Activated CD4-positive, alpha-beta T cell treated with anti-CD3 and anti-CD28 coated beads, Interleukin-2, amount 50 U/mL, for 48 hours (primary cell): Measurements from ENCODE around the gene ERCC2.

Experiments
- DNase-seq, 2 experiments: peaks; one replicate each; pipeline ENCODE4 v3.0.0-alpha.2; 2020

Gene ERCC2

DNA sequence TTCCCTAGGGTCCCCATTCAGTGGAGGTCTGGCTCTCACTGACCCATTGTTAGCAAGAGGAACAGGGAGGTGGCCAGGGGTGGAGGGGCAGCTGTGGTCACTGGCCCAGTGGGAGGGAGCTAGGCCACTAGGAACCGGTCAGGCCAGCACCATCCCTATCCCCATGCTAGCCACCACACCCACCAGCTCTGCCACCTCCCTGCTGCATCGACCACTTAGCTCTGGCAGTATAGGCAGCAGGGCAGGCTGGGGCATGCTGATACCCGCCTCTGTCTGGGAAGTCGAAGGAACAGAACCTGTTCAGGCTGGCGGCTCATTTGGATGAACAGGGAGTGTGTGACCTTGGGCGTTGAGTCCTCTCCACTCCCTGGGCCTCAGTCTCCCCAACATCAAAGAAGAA is 29.8 kb upstream of the ERCC2 start:
- no peak for DNase-seq

DNA sequence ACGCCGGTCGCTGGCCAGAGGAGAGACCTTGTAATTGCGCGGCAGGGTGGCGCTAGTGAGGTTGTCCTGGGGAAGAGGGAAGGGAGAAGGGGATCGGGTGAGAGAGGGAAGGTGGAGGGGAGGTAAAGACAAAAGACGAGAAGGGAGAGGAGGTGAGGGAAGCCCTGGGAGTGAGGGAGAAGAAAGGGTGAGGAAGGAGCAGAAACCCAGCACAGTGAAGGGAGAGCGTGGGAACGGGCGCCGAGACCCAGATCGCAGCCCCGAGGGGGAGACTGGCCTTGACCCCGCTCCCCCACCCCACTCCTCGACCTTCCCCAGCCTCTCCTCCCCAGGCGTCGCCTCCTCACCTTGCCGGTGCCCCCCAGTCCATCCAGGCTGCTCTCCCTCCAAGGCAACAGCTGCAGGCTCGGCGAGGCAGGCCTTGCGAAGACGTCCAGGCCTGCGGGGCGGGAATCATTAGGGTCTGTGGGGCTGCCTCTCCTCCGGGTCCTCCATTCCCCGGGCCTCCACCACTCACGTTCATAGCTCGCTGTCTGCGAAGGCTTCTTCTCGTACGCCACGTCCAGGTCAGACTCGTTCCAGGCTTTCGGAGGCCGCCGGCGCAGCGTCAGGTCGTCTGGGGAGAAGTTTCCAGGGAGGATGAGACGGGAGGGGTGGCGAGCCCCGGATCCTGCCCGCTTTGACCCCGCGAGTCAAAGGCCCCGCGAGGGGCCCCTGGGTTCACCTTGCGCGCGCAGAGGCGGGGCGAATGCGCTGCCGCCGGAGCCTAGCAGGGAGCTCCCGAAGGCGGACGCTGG is 25.6 kb upstream of the ERCC2 start:
- DNase-seq = no peak

DNA sequence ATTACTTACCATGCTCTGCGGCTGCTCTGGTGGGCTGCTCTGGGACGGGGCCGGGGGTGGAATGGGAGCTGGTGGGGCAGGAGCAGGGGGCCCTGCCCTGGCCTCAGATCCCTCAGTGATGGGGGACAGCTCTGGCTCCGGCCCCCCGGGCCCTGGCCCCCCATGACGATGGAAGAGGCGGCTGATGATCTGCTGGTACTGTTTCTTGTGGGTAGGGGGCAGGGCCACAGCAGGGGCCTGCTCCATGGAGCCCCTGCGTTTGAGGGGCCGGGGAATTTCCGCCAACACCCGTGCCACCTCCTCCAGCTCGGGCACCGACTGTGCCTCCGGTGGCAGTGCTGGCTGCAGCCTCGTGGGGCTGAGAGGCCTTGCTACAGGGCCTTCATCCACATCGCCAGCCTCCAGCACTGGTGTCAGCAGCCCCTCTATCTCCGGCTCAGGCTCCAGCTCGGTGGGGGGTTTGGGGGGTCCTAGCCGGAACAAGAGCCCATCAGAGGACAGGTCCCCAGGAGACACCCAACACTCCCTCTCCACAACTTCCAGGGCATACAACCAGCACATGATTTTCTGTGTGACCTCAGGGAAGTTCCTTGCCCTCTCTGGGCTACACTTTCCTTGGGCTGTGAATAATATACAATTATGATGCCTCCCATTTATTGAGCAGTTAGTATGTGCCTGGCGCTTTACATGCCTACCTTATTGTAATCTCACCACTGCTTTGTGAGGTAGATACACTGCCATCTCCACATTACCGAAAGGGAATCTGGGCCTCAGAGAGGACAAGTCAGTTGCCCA is 21.7 kb upstream of the ERCC2 start:
- no peak for DNase-seq

DNA sequence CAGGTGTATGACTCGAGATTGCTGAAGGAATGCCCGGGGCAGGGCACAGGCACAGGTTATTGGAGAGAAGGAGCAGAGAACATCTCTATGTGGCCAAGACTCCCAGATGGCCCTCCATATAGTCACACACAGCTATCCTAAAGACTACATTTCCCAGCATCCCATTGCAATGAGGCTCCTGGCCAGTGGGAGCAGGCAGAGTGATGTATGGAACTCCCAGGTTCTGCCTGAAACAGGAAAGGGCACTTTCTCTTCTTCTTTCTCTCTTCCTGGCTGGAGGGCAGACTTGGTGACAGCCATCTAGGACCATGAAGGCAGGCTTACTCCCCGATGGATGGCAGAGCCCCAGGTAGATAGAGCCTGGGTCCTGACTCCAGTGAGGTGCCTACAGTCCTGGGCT is 21.0 kb upstream of the ERCC2 start:
- DNase-seq = no peak

DNA sequence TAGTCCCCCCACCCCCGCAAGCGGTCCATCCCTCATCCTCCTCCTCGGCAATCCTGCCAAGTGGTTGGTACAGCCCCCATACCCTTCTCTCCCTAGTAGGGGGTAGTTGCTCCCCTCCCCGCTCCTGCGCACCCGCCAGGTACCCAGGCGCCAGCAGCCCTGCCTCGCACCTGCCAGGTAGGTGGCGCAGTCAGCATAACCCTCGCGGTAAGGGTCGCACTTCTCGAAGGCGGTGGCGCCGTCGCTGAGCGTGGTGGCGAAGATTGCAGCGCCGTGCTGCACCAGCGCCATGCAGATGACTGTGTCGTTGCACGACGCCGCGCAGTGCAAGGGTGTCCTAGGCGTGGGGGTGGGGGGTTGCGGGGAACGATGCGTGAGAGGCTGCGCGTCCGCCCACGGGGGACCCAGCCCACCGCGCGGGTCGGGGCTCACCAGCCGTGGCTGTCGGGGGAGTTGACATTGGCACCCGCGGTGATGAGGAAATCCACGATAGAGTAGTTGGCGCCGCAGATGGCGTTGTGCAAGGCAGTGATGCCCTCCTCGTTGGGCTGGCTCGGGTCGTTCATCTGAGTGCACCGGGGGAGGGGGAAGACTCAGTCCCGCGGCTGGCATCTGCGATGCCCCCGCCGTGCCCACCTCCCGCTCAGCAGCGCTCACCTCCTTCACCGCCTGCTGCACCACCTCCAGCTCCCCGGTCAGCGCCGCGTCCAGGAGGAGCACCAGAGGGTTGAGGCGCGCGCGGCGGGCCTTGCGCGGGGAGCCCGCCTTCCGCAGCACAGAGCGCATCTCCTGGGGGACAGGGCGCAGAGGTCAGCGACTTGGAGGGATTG is 15.2 kb upstream of the ERCC2 start:
- no peak for DNase-seq

DNA sequence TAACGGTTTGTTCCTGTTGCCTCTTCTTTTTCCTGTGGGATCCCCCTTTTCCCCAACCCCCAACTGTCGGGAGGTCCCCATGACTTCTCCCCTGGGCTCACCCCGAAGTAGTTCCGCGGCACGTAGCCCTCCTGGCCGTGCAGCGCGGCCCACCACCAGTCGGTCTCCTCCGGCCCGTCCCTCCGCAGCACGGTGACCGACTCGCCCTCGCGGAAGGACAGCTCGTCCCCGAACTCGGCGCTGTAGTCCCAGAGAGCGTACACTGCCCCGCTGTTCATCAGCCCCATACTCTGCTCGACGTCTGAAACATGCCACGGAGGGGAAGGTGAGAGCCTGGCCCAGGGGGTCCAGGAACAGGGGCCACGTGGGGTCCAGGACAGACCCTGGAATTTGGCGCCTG is 12.1 kb upstream of the ERCC2 start:
- no peak for DNase-seq

DNA sequence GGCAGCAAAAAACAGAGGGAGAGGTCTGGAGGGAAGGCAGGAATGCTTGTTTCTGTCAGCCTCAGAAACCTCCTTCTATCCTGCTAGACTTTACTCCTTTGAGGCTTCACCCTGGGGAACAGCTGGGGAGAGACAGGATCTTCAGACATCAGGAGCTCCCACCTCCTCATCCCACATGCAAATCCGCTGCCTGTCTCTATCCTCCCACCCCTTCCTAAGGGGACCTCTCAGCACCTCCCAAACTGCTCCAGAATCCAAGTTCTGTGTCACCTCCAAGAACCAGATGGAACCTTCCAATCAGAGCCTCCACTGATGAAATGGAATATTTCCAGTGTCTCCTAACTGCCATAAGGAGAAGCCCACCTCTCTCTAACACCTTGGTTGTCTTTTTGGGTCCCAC is 9.7 kb upstream of the ERCC2 start:
- no peak for DNase-seq

DNA sequence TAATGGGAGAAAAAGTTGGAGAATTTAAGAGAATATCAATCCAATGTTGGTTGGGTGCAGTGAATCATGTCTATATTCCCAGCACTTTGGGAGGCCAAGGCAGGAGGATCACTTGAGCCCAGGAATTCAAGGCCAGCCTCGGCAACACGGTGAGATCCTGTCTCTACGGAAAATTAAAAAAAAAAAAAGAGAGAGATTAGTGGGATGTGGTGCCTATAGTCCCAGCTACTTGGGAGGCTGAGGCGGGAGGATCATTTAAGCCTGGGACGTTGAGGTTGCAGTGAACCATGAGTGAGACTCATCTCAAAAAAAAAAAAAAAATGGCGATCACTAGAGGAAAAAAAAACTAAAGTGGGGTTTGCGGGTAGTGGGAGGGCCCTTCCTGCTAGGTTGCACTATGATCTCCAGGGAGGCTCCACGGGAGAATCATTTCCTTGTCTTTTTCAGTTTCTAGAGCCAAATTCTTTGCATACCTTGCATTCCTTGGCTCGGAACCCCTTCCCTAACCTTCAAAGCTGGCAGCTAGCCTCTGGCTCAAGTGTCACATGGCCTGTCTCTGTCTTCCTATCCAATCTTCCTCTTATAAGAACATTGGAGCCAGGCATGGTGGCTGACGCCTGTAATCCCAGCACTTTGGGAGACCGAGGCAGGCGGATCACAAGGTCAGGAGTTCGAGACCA is 5.8 kb upstream of the ERCC2 start:
- DNase-seq = no peak

DNA sequence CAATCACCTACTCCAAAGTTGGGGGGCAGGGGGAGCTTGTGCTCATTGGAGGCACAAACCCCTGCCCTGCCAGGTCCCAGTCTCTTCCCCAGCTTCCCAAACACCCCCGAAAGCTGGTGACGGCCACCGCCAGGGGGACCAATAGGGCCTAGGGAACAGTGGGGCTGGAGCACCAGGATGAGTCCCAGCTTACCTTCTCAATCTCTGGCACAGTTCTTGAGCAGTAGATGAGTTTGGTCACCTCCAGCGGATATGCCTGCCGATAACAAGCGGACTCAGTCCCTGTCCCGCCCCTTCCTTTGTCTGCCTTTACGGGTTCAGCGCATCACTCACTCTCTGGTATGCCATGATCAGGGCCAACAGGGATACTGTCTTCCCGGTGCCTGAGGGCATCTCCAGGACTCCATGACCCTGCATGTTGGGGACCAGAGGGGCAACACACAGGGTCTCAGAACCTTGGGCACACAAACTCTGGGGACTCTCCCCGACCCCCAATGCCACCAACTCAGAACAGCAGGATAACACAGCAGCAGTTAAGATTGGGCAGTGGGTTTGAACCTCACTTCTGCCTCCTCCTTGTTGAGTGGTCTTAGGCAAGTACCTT is 1.5 kb downstream of the ERCC2 start:
- no peak for DNase-seq

DNA sequence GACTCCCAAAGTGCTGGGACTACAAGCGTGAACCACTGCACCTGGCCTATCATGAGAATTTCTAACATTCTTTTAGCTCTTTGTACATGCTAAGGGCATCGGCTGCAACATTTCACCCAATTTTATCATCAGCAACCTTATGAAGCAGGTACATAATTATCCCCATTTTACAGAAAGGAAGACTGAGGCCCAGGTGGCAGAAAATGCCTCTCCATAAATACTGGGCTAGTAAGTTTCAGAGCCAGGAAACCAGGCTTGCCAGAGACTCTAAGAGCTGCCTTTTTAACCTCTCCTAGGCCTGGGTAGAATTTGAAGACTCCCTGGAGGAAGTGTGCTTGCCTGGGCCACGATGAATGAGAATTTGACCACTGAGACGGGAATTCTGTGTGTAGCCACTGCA is 2.2 kb downstream of the ERCC2 start:
- DNase-seq = no peak

DNA sequence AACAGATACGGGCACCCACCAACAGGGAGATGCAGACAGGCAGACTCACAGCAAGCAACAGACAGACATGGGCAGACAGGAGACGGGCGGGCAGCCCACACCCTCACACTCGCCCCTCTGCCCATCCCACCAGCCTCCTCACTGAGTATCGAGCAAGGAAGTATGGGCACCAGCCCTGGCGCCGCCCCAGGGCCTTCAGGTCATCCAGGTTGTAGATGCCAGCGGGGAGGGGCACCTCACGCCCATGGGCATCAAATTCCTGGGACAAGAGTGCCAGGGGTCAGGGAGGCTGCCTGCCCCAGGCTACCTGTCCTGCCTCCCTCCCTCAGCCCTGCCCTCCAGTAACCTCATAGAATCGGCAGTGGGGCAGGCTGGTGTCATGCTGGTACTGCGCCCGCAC is 5.7 kb downstream of the ERCC2 start:
- DNase-seq = no peak

DNA sequence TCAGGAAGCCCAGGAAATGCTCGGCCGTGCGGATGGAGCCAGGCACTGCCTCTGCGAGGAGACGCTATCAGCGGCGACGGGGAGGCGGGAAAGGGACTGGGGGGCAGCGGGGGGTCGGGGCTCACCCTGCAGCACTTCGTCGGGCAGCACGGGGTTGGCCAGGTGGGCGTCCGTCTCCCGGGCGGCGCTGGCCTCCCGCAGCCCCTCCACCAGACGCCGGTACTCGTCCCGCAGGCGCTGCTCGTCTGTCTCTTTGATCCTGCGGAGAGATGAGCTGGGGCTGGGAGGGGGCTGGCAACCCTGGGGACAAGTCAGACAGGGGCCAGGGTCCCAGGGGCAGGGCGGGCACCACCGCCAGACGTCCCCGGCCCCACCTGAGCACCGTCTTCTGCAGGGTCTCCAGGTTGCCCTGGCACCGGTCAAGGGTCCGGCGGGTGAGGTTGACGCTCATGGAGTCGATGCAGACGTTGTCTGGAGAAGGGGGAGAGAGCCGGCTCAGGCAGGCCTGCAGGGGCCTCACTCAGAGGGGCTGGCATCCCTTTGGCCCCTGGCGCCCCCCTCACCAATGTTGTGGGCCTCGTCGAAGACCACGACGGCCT is 6.4 kb downstream of the ERCC2 start:
- DNase-seq = no peak

DNA sequence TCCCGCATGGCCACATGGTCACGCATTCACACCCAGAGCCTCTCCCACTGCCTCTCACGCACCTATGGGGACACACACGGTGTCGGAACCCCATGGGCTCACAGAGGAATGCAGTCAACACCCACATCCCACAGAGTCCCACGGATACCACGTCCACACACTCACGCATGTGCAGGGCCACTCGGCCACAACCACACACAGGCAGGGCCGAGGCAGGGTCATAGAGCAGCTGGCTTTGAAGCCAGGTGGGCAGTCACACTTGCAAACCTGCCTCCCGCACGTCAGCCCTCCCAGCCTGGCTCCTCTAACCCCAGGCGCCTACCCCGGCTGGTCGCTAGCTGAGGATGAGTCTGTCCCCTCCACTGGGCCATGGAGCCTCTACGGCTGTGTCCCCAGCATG is 8.1 kb downstream of the ERCC2 start:
- DNase-seq = no peak

DNA sequence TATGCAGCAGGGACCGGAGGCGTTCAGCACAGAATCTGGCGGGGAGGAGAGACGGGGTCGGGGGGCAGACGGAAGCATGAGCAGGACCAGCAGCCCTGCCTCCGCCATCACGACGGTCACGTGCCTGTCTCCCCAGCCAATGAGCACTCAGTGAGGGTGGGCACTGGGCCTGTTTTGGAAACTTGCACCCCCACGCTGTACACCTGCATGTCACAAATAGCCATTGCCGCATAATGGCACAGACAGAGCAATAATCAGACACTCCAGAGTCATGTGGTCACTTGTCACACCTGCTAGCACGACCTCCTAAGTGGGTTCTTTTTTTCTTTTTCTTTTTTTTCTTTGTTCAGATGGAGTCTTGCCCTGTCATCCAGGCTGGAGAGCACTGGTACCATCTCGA is 8.8 kb downstream of the ERCC2 start:
- no peak for DNase-seq

DNA sequence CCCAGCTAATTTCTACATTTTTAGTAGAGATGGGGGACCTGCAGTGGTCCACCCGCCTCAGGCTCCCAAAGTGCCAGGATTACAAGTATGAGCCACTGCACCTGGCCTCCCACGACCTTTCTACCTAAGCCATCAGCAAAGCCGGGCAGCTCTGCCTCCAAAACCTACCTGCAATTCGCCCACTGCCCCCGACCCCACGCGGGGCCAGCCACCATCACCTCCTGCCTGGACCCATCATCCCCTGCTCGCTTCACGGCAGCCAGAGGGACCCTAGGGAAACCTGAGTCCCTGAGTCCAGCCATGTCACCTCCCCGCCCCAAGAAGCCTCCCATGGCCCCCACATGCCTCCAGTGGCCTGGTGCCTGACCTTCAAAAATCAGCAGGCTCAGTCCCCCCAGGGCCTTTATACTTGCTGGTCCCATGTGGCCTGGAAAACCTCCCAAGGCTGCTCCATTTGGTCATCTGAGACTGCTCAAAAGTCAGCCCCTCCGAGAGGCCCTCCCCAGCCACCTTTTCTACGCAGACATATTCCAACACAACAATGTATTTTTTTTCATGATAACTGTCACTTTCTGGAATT is 12.1 kb downstream of the ERCC2 start:
- no peak for DNase-seq

DNA sequence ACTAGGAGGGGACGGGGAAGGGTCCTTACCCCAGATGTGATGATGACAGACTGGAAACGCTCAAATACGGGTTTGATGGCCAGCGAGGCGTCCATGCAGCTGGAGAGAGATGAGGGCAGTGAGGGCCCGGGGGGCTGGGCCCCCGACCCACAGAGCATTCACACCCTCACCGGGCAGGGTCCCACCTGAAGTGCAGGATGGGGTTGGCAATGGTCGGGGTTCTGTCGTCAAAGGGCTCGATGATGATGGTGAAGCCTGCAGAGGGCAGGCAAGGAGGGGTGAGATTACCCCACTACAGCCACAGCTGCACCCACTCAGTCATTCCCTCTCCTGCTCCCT is 13.0 kb downstream of the ERCC2 start:
- DNase-seq = no peak

DNA sequence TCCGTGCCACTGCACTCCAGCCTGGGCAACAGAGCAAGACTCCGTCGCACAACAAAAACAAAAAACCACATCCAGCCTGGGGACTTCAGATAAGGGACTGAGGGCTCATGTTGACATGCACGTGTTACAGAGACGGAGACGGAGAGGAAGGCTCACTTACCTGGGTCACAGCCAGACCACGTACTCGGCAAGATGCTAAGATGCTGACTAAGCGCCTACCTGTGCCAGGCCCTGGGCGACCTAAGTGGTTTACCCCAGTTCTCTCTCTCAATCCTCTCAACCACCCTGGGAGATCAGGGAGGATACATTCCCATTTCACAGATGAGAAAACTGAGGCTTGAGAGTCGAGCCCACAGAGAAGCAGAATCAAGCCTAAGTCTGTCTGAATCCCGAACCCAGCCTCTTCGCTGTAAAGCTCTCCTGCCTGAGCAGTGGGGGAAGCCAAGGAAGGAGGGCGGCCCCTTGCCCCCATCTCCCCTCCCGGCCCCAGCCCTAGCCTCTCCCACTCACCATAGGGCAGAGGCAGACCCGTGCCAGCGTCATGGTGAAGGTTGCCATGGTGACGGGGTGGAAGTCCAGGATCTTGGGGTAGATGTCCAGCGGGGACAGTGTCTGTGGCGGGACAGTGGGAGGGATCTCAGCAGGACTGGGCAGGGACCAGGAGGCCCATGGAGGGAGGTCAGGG is 13.5 kb downstream of the ERCC2 start:
- no peak for DNase-seq

DNA sequence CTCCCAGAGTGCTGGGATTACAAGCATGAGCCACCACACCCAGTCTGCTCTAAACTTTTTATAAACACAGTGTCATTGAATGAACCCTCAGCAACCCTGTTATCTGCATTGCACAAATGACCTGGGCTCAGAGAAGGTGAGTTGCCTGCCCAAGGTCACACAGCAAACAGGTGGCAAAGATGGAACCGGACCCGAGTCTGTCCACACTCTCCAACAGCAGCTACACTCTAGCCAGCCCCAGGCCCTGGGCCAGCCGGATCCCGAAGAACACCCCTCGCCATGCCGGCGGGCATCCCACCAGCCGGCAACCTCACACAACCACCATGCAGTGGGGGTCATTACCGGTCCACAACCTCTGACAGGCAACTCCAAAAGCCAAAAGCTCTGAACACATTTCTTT is 14.5 kb downstream of the ERCC2 start:
- no peak for DNase-seq

DNA sequence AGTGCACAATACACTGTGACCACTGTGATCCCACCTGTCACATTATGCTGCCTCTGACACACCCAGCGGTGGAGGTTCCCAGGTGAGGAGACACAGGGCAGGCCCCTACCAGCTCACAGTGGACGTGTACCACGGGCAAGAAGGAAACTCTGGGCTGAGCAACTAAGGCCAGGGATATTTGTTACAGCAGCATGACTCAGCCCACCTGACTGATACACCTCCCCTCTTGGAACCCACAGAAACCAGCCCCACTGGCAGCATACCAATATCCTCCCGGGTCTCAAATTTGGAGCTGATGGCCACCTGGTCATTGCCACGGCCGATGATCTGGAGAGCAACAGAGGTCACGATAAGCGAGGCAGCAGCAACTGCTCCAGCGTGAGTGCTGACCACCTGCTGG is 15.0 kb downstream of the ERCC2 start:
- DNase-seq = no peak

DNA sequence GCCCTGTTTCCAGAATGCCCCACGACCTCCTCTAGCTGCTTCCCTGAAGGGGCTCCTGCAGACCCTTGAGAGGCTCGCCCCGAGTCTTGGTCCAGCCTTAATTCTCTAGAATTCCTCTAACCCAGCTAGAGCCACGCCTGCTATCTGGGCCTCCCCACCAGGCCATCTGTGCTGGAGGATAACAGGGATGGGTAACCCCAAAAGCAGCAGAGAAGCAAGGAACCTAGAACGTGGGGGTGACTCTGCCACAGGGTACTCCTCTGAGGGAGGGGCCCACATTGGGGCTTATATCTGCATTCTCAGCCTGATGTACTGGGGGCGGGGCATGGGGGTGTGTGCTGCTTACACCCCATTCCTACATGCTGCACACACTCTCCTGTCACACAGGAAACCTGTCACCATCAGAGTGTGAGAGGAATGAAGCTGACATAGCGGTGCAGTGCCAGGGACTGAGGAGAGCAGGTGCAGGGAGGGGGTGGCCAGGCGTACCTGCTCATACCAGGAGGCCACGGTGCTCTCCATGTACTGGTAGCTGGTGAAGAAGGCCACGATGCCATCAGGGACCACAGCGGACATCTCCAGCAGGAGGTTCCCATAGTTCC is 16.0 kb downstream of the ERCC2 start:
- DNase-seq = no peak
